UCSD-AML1 (cell line): ENCODE results near the gene EIF2S1.
"Not testable (repeated sequence)": the region's sequence is repeated elsewhere in the genome, so short reads cannot be mapped to it uniquely, and the experiment has no call there.

ENCODE experiments used
- DNase-seq: peaks from one replicate; lab custom pipeline; 2025; ENCODE audit not compliant: unreplicated experiment; lab: John Stamatoyannopoulos, UW

Gene EIF2S1

GRCh38 chr14:67371247-67372148 lies 11.4 kb downstream of the EIF2S1 start:
- DNase-seq: no peak

DNA sequence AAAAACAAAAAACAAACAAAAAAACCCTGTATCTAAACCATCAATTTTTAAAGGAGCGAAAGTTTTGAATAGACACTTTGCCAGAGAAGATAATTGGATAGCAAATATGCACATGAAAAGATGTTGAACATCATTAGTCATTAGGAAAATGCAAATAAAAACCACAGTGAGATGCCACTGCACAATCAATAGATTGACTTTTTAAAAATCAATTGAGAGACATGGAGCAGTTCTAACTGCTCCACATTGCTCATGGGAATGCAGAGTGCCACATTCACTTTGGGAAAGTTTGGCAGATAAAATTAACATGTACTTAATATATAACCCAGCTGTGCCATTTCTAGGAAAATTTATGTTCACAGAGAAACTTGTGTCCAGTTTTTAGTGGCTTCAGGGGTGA lies 12.7 kb downstream of the EIF2S1 start:
- no peak for DNase-seq

- DNase-seq: no peak
Observed at GRCh38 chr14:67373347-67373746, 13.2 kb downstream of the EIF2S1 start.

DNA sequence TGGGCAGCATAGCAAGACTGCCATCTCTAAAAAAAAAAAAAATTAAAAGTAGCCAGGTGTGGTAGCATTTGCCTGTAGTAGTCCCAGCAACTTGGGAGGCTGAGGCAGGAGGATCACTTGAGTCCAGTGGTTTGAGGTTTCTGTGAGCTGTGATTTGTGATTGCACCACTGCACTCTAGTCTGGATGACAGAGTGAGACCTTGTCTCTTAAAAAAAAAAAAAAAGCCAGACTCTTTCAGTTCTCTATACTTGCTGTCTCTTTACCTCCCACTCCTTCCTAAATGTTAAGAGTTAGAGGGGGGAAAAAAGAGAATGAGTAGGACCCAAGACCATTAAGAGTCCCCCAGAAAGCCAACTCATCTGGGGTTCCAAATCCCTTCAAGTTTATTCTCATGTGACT lies 17.8 kb downstream of the EIF2S1 start:
- no peak for DNase-seq

- DNase-seq: no peak
Observed at GRCh38 chr14:67385120-67385519, 25.0 kb downstream of the EIF2S1 start.

- no peak for DNase-seq
Observed at GRCh38 chr14:67385618-67386017, 25.5 kb downstream of the EIF2S1 start.

DNA sequence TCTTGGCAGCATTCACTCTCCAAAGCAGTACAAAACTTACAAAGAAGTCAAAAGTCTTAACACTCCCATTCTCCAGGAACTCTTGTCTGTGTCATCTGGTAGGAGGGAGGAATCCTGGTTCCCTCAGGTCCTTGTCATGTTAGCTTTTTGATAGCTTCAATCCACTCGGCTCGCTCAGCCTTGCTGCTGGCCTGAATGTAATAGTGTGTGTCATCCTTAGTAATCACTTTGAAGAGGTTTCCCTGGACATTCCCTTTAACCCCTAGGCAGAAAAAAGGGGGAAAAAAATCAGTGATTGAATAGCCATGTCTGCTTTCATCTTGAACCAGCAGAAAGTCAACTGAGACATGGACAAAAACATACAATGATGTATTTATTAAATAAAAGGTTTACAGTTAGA lies 27.1 kb downstream of the EIF2S1 start:
- no peak for DNase-seq

GRCh38 chr14:67389275-67389674 lies 29.1 kb downstream of the EIF2S1 start:
- DNase-seq: no peak

DNA sequence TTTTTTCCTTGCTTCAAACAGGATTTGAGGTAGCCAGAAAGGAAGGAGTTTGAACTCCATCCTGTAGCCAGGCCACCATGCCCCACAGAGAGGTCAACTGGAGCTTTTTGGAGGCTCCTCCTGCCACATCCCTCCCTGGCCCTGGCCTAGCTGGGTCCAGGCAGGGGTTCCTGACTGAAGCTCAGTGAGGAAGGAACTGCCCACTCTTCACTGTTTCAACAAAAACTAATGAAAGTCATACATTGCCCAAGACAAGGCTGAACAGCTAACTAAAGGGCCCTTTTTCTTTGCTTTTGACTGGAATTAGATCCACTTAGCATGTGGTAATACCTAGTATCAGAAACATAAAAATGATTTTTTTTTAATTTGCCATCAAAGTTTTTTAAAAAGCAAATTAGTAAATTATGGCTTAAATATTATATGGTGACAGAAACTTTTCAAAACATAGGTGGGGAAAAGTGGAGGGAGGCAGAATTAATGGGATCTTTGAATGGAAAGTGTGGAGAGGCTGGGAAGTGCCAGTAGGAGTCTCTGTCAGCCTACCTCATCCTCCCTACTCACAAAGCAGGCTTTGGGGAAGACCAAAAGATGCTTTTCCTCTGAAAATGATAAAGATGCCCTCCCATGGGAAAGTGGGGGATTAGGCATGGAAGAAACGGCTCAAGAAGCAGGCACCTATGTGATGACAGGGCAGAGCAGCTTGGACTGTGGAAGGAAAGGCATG lies 29.8 kb downstream of the EIF2S1 start:
- no peak for DNase-seq

DNA sequence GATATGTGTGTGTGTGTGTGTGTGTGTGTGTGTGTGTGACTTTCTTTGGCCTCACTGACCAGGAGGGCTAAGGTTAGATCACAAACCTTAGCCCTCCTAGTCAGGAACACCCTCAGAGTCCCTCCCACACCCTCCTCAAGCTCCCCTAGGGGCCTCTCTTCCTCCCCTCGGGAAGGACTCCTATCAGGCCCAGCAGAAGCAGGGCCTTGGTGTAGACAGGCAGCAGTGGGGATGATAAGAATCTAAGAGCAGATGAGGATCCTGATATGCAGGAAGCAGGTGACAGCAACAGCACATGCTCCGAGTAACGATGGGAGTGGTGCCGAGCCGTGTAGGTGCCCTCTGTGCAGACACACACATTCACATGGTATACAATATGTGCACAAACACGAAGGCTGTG lies 31.1 kb downstream of the EIF2S1 start:
- DNase-seq: no peak

DNA sequence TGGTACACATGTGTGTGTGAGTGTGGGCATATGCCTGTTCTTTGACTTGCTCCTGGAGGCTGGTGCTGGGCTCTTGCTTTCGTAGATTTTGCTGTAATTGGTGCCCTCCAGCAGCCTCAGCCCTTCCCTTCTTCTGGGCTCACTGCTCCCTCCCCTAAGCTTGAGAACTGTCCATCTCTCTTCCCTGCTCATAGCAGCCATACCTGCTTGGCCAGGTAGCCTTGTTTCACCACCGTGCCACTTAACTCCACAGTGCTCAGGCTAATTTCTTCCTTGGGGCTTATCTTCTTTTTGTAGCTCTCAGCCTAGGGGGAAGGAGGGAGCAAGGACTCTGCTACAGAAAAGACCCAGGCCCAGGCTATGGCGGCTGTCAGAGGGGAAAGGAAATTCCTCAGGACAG lies 32.0 kb downstream of the EIF2S1 start:
- no peak for DNase-seq

- no peak for DNase-seq
Observed at GRCh38 chr14:67392800-67393199, 32.7 kb downstream of the EIF2S1 start.

GRCh38 chr14:67393689-67394088 lies 33.6 kb downstream of the EIF2S1 start:
- DNase-seq: no peak

- no peak for DNase-seq
Observed at GRCh38 chr14:67395086-67395875, 35.2 kb downstream of the EIF2S1 start.

GRCh38 chr14:67395876-67396189 lies 35.7 kb downstream of the EIF2S1 start:
- DNase-seq: no peak

GRCh38 chr14:67396381-67396970 lies 36.3 kb downstream of the EIF2S1 start:
- DNase-seq: no peak

- no peak for DNase-seq
Observed at GRCh38 chr14:67397536-67397935, 37.4 kb downstream of the EIF2S1 start.

DNA sequence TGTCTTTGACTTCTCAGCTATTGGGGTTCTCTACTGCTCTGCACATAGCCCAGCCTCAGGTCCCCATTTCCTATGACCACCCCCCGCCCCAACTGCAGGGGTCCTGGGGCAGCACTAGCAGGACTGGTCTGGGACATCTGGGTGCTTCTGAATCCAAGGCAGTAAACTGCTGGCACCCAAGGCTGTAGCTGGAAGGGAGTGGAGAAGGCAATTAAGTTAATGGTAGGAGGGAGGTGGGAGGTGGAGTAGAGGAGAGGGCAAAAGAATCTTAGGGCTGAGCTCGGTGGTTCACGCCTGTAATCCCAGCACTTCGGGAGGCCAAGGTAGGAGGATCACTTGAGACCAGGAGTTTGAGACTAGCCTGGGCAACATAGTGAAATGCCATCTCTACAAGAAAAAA lies 40.3 kb downstream of the EIF2S1 start:
- no peak for DNase-seq

- no peak for DNase-seq
Observed at GRCh38 chr14:67405771-67406170, 45.6 kb downstream of the EIF2S1 start.

- DNase-seq: not testable (repeated sequence)
Observed at GRCh38 chr14:67408122-67408801, 48.1 kb downstream of the EIF2S1 start.

- DNase-seq: no peak
Observed at GRCh38 chr14:67409461-67409860, 49.3 kb downstream of the EIF2S1 start.
